GM18951 (cell line): ENCODE measurements around the gene ZKSCAN5.
"Not testable (repeated sequence)": the region's sequence is repeated elsewhere in the genome, so short reads cannot be mapped to it uniquely, and the experiment has no call there.

Experiments
- POLR2A ChIP-seq: IDR thresholded peaks from 4 replicates; pipeline ENCODE4 v1.6.1; 2011; ENCODE audit warnings: mild to moderate bottlenecking; ENCODE audit not compliant: insufficient read length, insufficient read depth; ENCODE audit errors: extremely low read depth
- in situ Hi-C: fragments of 300-500 bp; cut with MboI; formaldehyde crosslinking; loops from one replicate; pipeline ENCODE4 v1.12.0; 2022; ENCODE audit warnings: low sequenced_read_pairs, mixed read lengths, inconsistent platforms; ENCODE audit not compliant: unreplicated experiment

The ZKSCAN5 gene

DNA sequence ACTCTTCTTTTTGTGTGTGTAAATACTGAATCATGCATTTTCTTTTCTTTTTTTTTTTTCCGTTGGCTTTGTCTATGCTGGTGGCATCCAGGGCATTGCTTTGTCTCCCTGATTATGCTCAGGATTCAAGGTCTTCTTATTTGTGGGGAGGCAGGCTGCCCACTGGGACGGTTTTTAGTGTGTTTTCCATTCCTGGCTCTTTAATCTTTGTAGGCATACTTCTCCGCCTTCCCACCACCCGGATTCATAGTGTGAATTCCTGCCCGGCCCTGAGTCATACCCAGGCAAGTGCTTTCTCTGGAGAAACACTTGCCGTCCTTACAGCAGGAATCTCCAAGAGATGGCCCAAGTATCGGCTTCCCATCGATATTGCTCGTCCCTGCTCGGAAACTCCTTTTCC, 59.2 kb downstream of the ZKSCAN5 start:
- in situ Hi-C loops, result no loop called here
- no peak for TF ChIP-seq POLR2A

- in situ Hi-C loops, result not testable (repeated sequence)
Observed at GRCh38 chr7:99568770-99569169, 64.3 kb downstream of the ZKSCAN5 start.

- TF ChIP-seq POLR2A, result no peak
- in situ Hi-C loops, result no loop called here
Observed at GRCh38 chr7:99571768-99572167, 67.3 kb downstream of the ZKSCAN5 start.

DNA sequence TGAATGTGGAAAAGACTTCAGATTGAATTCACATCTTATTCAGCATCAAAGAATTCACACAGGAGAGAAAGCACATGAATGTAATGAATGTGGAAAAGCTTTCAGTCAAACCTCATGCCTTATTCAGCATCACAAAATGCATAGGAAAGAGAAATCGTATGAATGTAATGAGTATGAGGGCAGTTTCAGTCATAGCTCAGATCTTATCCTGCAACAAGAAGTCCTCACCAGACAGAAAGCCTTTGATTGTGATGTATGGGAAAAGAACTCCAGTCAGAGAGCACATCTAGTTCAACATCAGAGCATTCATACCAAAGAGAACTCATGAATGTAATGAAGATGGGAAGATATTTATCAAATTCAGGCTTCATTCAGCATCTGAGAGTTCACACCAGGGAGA, 68.8 kb downstream of the ZKSCAN5 start:
- TF ChIP-seq POLR2A, result no peak
- in situ Hi-C loops, result no loop called here

- no peak for TF ChIP-seq POLR2A
- in situ Hi-C loops, result no loop called here
Observed at GRCh38 chr7:99576251-99576650, 71.8 kb downstream of the ZKSCAN5 start.

DNA sequence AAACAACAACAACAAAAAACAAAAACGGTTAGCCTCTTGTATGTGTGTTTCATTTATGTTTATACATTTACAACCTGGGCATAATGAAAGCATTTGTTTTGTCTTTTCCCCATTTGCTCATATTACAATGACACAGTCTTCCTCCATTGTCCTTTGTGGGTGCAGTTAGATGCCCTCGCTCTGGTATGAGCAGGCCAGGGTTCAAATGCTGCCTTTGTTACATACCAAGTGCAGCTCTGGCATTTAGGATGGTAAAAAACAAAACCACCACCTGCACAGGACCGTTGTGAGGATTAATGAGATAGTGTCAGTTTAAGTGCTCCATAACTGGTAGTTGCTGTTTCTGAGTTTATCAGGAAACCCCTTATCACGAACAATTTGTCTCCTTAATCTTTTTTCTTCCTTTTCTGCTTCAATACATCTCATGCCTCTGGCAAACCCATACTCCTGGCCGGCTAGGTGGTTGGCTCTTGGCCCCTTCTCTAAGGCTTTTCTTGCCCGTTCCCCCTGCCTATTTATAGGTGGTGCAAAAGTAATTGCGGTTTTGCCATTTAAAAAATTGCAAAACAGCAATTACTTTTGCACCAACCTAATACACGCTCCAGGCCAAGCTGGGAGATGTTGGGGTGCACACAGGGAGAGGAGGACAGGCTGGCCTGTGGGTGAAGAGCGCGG, 75.0 kb downstream of the ZKSCAN5 start:
- TF ChIP-seq POLR2A, result no peak

DNA sequence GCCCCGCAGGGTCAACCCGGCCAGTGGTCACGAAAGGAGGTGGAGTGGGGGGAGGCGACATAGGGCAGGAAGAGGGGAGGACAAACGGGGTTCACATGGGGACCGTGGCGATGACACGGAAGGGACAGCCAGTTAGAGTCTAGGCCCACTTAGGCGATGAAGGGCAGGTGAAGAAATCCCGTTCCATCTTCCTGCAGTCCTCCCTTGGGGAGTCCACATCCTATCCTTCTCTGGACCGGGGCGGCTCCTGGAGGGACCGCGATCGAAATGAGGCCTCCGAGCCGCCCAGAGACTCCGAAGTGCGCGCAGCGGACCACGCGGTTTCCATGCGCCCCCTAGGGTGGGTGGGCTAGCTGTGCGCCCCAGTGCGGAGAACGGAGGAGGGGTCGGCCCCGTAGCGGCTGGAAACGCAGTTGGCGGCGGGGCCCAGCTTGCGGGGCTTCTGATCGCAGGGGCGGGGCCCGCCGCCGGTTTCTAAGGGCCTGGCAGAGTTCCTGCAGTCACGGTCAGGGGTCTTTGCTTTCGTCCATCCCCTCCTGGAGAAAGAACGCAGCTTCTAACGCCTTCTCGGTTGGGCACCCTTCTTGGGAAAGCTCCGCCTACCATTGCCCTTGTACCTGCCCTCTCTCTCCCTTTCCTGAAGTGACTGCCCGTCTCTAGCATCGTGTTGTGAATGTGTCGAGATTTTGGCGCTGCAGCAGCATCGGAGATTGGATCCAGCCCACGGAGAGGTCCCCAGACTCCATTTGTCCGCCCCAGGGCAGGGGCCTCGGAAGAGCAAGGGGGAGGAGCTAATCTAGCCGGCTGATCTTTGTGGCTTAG, 75.7 kb downstream of the ZKSCAN5 start:
- TF ChIP-seq POLR2A, result no peak
- in situ Hi-C loops, result no loop called here

More for the DNA sequence above, 75.0 kb downstream of the ZKSCAN5 start:
- in situ Hi-C loops, result no loop called here

DNA sequence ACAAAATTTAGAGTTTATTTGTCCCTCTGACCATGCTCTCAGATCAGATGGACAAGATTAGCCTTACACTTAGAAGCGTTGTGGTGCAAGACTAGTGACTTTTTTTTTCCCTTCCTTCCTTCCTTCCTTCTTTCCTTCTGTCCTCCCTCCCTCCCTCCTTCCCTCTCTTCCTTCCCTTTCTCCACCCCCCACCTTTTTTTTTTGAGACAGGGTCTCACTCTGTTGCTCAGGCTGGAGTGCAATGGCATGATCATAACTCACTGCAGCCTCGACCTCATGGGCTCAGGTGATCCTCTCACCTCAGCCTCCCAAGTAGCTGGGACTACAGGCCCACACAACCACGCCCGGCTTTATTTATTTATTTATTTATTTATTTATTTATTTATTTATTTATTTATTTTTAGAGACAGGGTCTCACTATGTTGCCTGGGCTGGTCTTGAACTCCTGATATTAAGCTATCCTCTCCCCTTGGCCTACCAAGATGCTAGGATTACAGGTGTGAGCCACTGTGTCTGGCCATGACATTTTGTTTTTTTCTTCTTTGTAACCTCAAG, 76.4 kb downstream of the ZKSCAN5 start:
- in situ Hi-C loops, result not testable (repeated sequence)
